Measurements from ENCODE around the gene SNRNP200.
"Not testable (repeated sequence)": the region's sequence is repeated elsewhere in the genome, so short reads cannot be mapped to it uniquely, and the experiment has no call there.

The SNRNP200 gene

DNA sequence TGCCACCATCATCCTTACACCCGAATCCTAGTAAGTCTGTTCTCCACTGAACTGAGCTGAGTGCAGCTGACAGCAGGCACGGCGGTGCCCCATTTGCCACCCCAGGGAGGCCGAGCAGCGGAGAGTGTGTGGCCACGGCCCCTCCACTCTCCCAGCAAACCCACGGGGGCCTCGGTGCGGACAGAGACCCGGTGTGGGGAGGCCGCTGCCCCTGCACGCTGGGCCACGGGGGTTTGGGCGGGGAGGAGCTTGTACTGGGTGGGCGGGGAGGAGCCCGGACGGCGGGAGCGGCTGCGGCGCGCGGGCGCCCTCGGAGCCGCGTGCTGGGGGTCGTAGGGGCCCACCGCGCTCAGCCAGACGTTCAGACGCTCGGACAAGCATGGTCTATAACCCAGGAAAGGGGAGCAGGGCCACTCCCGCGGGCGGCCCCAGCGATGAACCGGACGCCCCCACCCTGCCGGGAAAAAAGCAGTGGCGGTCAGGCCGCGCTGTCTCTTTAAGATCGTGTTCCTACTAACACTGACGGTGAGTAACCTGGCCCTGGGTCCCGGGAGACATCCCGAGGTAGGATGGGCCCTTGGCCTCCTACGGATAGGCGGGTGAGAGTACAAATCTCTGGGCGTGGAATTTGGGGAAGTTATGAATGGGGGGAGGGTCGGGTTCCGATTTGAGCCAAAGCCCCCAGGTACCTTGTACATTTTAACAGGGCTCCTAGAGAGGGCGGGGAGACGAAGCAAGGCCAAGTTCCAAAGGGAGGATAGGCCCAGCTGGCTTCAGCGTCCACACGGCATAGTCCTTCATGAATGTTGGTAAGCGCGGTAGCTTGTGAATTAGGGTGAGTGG, 19.9 kb upstream of the SNRNP200 start, which contains the start of gene ITPRIPL1:
ITPRIPL1 (plus strand) TSS at position 277 of the 843 bp plus-strand sequence; CDS start at position 800, 523 bp downstream.
- no peak for DNase-seq (ENCODE audit: low read depth)

DNA sequence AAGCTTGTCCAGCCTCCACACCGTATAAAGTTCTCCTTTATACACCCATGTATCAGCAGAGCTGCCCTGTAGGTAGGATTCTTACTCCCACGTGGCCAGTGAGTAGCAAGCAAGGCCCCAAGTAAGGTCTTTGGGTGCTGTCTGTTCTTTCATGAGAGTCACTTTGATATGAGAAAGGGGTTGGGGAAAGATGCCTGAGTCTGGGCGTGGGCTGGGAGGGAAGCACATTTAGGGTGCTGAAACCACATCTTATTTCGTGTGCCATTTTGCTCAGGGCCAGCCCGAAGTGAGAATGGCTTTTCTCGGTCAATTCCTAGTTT, 19.3 kb upstream of the SNRNP200 start:
- DNase-seq (ENCODE audit: low read depth): no peak

GRCh38 chr2:96323849-96324248, 18.5 kb upstream of the SNRNP200 start:
- DNase-seq (ENCODE audit: low read depth): no peak

DNA sequence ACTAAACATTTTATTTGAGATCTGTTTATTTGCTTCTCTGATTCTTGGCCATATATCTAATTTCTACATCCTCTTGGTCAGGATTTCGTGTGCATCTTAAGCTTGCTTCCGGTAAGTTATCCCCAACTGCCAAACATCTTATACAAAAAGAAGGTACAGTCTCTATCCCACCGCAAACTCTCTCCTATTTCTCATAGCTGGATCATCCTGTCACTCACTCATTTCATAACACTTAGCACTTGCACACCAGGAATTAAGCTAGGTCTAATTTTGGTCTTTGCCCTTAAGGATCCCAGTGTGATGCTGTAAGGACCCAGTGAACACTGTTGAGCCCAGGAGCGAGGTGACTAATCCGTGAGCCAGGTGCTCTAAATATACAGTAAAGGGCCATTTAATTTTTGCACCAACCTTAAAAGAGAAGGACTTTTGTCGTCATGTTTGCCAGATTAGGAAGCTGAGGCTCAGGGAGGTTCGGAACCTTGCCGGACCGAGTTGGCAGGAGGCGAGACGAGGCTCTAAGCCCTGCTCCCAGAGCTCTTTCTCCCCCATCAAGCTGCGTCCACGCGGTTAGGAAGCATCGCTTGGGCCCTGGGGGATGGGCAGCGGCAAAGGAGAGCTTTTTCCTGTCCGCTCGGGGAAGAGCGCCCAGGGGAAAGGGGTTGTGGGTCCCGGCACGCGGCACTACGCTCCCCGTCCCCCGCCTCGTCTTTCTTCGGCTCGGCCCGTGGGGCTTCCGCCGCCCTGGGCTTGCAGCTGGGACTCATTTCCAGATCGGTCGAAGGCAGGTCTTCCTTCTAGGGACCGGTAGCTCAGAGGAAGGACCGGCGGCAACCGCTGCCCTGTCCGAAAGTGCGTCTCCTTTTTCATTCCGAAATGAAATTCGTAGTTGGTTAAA, 15.6 kb upstream of the SNRNP200 start:
- DNase-seq (ENCODE audit: low read depth): no peak

- DNase-seq (ENCODE audit: low read depth): no peak
Observed at GRCh38 chr2:96320326-96320725, 15.0 kb upstream of the SNRNP200 start.

GRCh38 chr2:96319396-96319795, 14.1 kb upstream of the SNRNP200 start:
- DNase-seq (ENCODE audit: low read depth): no peak

DNA sequence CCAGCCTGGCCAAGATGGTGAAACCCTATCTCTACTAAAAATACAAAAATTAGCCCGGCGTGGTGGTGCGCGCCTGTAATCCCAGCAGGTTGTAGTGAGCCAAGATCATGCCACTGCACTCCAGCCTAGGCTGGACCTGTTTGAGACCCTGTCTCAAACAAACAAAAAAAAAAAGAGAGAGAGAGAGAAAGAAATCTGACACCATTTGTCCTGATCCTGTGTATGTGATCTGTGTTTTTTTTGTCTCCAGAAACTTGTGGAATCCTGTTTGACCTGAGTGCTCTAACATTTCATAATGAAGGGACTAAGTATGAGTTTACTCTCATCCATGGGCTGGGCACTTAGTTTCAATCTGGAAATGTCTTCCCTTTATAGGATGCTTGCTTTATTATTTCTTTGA, 13.4 kb upstream of the SNRNP200 start:
- no peak for DNase-seq (ENCODE audit: low read depth)

DNA sequence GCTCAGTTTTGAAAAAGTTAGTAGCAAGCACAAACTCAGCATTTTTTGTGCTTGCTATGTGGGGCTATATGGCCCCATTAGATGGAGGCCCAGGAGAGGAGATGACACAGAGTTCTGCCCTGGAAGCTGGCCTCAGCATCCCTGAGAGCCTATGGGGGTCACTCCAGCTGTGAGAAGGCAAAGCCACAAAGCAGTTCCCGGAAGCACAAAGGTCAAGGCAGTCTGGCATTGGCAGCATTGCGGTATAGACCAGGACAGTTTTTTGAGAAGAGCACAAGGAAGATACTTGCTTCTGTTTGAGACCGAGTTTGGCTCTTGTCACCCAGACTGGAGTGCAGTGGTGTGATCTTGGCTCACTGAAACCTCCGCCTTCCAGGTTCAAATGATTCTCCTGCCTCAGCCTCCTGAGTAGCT, 12.2 kb upstream of the SNRNP200 start:
- no peak for DNase-seq (ENCODE audit: low read depth)

GRCh38 chr2:96316999-96317398, 11.7 kb upstream of the SNRNP200 start:
- no peak for DNase-seq (ENCODE audit: low read depth)

GRCh38 chr2:96315400-96316071, 10.2 kb upstream of the SNRNP200 start:
- no peak for DNase-seq (ENCODE audit: low read depth)

DNA sequence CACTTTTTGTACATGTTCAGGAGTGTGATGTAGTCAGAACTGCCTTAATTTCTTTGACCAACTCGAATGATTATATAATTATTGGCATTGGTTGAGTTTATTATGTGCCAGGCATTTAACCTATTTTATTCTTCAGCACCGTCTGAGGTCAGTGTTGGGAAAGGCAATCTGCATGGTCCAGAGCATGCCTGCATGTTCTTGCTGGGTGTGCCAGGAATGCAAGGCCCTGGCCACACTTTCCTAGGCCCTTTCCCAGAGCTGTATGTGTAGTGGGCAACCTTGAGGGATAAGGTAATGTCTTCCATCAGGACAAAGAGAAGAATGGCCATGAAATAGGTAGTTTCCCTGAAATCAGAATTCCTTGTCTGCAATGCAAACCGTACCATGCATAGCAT, 9.7 kb upstream of the SNRNP200 start:
- DNase-seq (ENCODE audit: low read depth): no peak

GRCh38 chr2:96308248-96308647, 2.9 kb upstream of the SNRNP200 start:
- DNase-seq (ENCODE audit: low read depth): no peak

GRCh38 chr2:96306370-96306769, 1.0 kb upstream of the SNRNP200 start:
- no peak for DNase-seq (ENCODE audit: low read depth)

GRCh38 chr2:96305979-96306308, 598 bp upstream of the SNRNP200 start:
- DNase-seq (ENCODE audit: low read depth): no peak

DNA sequence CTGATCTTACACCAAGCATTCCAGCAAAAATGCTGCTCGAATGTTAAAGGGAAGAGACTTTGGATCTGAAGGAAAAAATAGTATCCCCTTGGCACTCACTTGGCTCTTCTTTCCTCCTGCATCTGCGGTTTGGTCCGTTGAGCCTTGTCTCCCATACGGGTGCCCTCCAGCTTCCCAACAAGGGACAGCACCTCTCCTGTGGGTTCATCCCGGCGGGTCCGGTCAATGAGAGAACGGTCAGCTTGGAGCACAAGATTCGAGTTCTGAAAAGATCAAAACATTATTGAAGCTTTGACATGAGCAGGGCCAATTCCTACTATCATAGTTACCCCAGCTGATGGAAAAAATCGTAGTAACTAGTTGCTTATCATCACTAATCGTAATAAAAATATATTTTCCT, 740 bp downstream of the SNRNP200 start:
- no peak for DNase-seq (ENCODE audit: low read depth)

- no peak for DNase-seq (ENCODE audit: low read depth)
Observed at GRCh38 chr2:96301865-96302264, 3.5 kb downstream of the SNRNP200 start.

DNA sequence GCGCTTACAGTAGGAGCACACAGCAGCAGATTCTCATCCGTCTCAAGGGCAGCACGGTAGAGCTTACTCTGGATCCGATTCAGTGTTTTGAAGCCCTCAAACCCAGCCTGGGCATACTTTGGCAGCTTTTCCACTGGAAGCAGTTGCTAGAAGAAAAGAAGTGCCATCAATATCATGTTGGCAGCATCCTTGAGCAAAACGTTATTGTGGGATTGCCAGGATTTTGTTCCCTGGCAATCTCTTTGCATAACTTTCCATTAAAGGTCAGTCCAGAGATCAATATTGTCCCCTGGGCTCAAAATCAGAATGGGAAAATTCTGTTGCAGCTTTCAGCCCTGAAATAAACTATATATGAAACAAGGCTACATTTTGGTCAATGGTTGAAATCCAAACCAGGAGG, 8.4 kb downstream of the SNRNP200 start:
- no peak for DNase-seq (ENCODE audit: low read depth)

DNA sequence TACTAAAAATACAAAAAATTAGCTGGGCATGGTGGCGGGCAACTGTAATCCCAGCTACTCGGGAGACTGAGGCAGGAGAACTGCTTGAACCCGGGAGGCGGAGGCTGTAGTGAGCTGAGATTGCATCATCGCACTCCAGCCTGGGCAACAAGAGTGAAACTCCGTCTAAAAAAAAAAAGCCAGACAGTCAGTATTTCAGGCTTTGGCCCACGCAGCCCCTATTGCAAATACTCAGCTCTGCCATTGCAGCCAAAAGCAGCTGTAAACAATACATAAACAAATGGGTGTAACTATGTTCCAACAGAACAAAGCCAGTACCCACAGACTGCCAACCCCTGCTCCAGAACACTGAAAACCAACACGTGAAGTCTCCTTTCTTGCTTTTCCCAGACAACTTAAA, 11.1 kb downstream of the SNRNP200 start:
- not testable (repeated sequence) for DNase-seq (ENCODE audit: low read depth)

DNA sequence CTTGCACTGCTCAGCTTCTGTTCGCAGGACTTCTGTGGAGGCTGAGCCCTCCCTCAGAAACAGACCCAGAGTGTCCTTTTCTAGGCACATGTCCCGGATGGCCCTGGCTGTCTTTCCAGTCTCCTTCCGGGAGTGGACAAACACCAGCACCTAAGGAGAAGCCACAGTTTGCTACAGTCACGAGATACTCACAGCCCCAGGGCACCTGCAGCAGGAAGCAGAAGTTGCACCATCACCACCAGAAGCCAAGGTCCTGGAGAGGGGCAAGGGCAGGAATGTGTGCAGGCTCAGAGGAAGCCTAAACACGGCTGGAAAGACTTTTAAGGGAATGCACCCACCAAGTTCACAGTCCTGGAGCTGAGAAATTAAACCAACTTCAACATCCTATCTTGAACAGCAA, 13.6 kb downstream of the SNRNP200 start:
- DNase-seq (ENCODE audit: low read depth): no peak

DNA sequence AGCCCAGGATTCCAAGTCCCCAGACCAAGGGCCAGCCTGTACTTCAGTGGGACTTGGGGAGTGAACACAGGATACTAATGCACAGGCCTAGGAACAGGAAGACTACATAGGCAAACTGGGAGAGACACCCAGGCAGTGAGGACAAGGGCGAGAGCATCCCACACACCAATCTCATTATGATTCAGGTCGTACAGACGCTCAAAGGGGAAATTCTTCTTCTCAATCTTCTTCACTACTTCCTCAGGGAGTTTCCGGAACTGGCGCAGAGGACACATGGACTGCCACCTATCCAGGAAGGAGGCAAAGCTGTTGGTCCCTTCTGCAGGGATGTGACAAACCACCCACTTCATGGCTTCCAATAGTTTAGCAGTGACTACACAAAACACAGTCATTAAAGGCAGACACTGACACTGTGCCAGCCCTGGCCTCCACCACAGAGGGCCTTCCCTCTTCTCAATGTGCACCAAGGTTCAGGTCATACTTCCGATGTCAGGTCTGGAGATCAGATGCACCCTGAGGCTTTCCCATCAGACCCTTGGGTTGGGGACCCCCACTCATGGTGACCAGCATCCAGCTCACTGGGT, 18.0 kb downstream of the SNRNP200 start:
- DNase-seq (ENCODE audit: low read depth): no peak

- DNase-seq (ENCODE audit: low read depth): no peak
Observed at GRCh38 chr2:96276787-96277499, 28.4 kb downstream of the SNRNP200 start.
